ENCODE measurements around the gene SYT3.

Gene SYT3

DNA sequence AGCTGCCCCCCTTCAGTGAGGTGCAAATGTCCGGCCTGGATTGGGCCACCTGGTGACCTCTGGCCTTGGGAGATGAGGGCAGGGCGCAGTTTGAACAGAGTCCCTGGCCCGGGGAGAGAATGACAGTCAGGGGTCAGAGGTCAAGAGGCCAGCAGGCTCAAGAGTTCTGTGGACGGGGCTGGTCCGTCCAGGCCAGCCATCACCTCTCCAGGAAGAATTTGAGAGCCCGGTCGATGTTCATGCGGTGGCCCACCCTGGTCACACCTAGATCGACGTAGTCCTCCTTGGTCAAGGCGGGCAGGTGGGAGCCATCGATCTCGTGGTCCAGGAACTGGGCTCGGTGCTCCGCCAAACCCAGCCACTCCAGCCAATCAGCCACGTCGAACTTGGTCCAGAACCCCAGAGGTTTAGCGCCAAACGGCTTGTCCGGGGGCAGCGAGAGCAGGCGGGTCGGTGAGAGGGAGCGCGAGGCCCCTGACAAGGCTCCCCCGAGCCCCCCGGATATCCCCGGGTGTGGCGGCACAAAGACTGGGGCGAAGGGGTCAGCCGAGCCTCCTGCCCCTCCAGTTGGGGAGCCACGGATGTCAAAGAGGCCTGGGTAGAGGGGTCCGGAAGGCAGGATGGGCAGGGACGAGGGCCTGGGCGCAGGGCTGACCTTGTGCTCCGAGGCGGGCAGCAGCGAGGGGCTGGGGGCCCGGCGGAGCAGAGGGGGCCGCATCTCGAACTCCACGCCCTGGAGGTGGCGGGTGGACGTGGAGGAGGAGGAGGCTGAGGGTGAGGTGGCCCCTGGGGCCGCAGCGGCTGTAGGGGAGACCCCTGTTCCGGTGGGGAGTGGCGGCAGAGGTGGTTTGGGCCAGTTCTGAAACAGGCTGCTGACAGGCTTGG, 22.3 kb upstream of the SYT3 start:
- DNase-seq (ENCODE audit: low read depth) = no peak

DNA sequence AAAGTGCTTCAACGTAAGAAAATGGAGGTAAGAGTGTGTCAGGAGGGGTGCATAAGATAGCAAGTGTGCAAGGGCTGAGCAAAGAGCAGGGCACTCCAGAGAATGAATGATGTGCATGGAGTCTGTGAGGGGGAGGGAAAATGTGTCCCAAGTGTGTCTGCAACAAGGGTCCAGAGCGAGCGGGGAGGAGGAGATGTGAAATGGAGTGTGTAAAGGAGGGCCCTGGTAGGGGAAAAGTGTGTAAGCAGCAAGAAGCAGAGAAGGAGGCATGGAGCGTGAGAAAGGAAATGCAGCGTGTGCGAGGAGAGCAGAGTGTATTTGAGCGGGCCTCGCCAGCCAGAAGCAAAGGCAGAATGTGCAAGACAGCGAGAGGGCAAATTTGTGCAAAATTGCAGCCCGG, 21.3 kb upstream of the SYT3 start:
- no peak for DNase-seq (ENCODE audit: low read depth)

DNA sequence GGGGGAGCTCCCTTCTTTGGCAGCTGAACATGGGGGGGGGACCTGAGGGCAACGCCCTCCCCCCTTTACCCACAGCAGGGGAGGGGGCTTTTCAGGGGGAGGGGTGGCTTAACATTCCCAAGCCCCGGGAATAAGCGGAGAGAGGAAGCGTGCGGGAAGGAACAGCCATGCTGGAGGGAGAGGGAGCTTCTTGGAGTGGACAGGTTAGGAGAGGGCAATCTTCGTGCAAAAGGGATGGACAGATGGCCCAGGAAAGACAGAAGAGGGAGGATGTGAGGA, 20.3 kb upstream of the SYT3 start:
- no peak for DNase-seq (ENCODE audit: low read depth)

DNA sequence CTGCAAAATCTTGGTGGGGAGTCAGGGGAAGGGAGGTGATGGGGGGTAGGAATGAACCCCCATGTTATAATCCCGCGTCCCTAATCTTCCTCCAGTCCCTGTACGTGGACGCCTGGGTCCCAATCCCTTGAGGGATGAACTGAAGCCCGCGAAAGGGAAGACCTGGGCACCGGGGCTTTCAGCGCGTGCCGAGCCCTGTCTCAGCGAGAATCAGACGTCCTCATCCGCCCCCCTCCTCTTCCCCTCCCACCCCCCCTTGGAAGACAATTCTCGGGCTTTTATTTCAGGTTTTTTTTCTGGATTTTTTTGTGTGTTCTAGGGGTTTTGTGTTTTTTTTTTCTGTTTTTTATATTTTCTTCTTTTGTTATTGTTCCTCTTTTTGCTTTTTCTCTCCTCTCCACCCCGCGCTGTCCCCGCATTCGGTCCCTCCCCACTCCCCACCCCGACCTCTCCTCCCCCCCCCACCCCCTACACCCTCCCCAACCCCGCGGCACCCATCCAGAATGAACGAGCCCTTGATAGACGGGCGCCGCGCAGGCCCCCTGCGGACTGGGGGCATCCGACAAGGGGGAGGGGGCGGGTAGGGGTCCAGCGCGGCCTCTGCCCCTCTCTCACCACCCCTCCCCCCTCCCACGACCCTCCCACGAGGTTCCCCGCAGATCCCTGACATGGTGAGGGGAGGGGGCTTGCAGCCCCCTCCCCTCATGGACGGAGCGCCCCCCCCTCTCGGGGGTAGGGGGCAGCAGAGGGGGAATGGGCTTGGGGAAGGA, 19.8 kb upstream of the SYT3 start:
- DNase-seq (ENCODE audit: low read depth) = no peak

DNA sequence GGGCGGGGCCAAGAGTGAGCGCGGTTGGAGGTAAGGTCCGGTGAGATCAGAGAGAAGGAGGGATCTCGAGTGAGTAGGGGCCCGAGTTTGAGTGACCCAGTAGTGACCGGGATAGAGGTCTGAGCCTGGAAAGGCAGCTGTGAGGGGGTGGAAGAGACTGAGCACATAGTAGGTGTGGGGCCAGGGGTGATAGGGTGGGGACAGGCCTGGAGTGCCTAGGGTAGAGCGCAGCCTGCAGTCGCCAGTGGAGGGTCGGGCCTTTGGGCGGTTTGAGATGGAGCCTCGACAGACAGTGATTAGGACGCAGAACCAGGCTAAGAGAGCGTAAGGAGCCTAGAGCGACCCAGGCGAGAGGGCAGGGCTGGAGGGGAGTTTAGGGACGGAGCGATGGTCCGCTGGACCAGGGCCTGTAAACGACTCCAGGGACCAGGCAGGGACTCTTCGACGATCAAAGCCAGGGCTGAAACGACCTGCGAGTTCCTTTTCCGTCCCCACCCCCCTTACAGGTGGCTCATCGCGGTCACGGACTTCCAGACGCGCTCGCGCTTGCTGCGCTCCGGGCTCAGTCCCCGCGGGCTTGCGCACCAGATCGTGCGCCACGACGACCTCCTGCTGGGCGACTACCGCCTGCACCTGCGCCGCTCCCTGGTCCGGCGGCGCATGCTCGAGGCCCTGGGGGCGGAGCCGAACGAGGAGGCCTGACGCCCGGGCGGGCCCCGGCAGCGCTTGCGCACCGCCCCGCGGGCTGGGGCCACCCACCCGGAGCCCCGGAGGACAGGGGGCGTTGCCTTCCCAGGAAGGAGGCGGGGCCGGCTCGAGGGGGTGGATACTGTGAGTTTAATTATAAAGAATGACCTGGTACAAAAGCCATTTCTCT, 19.0 kb upstream of the SYT3 start:
- DNase-seq (ENCODE audit: low read depth) = peak; percentile 88

DNA sequence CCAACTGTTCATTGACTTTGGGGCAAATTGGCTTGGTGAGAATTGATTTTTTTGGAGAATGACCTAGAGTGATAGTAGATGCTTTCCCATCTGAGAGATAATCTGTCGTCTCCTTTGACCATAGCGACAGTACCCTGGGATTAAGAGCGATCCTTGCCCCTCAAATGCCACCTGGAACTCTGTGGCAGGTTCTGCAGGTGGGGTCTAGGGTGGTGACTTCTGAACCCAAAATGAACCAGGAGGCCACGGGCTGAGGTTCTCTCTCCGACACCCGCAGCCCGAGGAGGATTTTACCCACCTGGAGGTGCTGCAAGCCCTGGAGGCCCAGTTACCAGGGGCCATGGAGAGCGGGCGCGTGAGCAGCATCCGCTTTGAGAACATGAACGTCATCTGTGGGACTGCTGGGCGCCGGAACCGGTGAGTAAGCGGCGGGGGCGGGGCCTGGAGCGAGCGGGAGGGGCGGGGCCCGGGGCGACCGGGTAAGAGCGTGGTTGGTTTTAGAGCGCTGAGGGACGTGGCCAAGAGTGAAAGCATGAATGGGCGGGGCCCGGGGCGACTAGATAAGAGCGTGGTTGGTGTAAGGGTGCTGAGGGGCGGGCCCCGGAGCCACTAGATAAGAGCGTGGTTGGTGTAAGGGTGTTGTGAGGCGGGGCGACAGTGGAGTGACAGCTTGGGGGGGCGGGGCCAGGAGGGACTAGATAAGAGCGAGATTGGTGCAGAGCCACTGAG, 18.2 kb upstream of the SYT3 start:
- DNase-seq (ENCODE audit: low read depth) = peak; percentile 100

DNA sequence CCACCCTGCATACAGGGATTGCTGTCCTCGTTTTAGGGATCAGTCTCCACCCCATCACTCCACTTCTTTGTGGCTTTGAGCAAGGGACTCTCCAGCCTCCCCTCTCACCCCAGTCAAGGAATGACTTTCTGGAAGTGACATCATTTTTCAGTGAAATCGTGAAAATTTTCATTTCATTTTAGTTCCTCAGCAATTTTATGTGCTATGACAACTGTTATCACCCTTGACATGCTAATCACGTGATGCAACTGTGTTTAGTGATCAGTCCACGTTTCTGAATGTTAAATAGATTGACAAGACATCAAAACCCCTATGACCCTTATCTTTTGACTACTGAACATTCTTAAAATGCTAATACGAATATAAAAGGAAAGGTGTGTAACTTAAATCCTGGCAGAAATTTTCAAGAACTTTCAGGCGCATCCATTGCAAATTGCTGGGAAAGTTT, 17.6 kb upstream of the SYT3 start:
- DNase-seq (ENCODE audit: low read depth) = no peak

DNA sequence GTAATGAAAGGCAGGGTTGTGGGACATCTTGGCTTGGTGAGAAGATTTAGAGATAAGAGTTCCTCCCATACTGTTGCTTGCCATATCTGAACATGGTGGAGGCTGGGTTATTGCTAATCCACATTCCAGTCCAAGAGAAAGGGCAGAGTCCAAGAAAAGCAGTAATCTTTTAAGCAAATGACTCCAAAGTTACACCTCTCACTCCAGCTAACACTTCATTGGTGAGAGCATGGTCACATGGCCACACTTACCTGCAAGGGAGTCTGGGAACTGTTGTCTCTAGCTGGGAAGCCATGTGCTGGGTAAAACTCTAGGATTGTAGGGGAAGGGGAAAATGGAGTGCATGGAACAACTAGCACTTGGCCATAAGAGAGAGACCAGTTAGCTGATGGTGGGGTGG, 15.2 kb upstream of the SYT3 start:
- no peak for DNase-seq (ENCODE audit: low read depth)

DNA sequence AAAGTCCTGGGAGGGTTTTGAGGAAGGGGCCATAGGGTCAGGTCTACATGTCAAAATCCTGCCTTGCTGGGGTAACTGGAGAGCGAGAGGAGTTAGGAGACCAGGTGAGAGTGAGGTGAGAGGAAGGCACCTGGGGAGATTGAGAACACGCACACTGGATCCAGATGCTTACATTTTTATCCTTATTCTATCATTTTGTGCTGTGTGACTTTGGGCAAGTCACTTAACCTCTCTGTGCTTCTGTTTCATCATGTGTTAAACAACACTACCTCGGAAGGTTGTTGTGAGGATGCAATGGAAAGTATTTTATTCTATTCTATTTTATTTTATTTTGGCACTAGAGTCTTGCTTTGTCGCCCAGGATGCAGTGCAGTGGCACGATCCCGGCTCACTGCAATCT, 13.0 kb upstream of the SYT3 start:
- DNase-seq (ENCODE audit: low read depth) = no peak

DNA sequence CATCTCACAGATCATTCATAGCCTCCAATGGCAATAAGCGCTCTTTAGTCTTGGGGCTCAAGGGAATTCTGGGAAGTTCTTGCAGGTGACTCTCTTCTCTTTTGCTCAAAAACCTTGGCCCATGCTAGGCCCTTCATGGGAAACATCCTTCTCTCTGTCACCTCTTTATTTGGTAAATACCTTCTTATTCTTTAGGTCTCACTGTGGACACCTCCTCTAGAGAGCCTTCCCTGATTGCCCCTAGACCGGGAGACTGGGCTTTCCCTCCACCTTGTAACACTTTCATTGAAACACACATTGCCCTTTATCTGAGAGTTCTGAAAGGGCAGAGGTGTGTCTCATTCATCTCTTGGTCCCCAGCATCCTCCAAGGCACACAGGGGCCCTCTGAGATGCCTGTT, 11.5 kb upstream of the SYT3 start:
- DNase-seq (ENCODE audit: low read depth) = no peak

DNA sequence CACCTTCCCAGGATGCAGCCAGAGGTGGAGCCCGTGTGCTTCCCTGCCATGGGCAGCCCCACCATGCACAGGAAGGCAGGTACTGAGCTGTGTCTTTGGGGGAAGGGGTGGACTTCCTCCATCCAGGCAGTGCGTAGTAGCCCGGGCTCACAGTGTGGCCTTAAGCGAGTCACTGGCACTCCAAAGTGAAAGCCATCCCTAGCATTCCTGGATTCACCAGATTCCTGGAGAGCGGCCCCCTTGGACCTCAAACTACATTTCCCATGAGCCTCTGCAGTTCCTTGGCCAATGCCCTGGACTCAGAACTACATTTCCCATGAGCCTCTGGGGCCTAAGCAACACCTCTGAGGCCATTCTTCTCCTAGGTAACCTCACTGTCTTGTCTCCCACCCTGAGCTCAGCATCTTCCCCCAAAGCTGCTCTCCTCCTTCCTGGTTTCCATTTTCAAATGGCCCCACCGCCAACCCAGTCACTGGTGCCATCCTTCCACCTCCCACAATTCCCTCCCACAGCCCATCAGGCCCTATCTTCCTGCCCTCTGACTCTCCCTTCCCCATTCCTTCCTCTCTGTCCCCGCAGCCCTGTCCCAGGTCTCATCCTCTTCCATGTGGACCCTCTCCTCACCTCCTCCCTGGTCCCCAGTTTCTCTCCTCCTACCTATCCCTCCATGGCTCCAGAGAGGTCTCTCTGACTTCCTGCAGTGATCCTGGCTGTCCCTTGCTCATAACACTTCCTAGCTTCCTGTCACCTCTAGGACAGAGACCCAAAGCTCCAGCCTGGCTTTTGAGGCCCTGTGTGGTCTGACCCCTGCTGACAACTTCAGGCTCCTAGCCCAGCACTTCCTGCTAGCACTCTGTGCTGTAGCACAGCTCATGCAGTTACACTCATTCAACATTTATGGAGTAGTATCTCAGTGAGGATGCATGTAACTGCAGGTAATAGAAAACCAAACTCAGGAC, 10.0 kb upstream of the SYT3 start, which contains the start of gene C19orf81:
C19orf81 (plus strand) TSS at position 13 of the 959 bp plus-strand sequence; CDS start at position 13, 0 bp downstream.
- DNase-seq (ENCODE audit: low read depth) = no peak

DNA sequence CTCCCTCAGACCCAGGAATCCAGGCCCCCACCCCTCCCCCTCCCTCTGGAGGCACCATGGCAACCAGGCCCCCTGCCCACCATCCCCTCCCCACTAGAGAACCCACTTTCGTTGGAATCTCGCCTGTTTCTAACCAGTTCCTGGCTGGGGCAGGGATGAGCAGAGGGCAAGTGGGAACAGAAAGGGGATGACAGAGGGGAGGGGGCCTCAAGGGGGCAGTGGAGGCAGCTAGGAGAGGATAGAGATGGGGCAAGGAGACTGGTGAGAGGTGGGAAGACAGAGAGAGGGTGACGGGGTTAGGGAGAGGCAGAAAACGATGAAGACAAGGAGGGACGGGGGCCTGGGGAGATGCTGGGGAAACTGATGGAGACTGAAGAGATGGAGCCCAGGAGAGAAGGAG, 9.0 kb upstream of the SYT3 start:
- no peak for DNase-seq (ENCODE audit: low read depth)

DNA sequence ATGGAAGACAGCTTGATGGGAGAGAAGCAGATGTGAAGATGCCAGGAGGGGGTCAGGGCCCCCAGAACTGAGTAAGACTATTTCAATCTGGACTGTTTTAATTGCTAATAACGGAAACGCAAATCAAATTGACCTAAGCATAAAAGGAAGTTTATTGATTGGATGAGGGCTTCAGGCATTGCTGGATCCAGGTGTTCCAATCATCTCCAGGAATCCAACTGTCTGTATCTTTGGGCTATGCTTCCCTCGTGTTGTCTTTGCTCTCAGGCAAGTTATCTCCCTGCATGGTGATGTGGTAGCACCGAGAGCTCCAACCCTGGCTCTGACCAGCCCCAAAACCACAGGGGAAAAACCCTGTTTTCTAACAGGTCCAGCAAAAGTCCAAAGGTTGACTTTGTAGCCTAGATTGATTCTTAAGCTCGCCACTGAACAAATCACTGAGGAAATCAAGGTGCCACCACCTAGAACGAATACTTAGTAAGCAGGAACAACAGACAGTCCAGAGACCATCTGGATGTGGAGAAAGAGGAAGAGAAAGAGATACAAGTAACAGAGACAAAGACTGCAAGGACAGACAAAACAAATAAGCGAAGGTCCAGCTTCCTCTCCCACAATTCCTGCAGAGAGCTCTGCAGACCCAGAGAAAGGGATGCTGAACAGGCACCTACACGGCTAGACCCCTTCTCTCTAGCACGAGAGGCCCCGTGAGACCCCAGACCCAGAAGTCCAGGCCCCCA, 8.4 kb upstream of the SYT3 start:
- DNase-seq (ENCODE audit: low read depth) = no peak

DNA sequence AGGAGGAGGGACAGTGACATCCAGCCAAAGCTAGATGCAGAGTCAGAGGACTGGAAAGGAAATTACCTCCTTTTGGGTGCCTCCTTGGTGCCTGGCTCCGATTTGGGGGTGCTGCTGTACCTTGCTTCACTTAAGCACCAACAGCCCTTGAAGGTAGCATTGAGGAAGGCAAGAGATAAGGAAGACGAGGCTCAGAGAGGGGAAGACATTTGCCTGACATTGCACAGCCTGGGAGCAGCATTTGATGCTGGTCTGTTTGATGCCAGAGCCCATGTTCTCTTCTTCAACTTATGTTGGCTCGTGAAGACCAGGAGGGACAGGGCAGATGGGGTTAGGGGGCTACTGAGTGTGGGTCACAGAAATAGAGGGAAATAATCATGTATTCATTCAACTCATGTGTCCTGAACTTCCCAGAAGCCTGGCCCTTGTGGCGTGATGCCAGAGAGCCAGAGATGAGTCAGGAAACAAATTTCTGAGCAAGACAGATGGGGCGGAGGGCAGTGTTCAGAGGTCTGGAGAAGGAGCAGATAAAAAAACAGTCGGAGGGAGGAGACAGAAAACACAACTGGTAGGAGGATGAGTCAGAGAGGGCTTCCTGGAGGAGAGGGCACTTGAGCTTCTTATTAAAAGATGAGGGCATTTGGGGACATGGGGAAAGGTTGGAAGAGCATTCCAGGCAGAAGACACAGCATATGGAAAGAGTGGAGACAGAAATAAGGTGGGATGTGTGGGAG, 6.6 kb upstream of the SYT3 start:
- no peak for DNase-seq (ENCODE audit: low read depth)

DNA sequence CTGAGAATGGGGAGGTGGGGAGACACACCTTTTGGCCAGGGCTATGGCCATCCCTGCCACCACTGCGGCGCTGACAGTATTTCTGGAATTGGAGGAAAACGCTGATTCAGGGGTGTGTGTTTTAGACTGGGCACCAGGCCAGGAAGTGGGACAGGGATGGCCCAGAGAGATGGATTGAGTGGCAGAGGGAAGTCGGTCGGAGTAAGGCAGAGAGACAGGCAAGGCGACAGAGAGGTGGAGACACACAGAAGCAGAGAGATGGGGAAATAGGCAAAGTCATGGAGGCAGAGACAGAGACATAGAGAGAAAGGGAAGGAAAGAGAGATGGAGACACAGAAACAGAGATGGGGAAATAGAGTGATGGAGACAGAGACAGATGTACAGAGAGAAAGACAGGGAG, 5.4 kb upstream of the SYT3 start:
- DNase-seq (ENCODE audit: low read depth) = no peak

DNA sequence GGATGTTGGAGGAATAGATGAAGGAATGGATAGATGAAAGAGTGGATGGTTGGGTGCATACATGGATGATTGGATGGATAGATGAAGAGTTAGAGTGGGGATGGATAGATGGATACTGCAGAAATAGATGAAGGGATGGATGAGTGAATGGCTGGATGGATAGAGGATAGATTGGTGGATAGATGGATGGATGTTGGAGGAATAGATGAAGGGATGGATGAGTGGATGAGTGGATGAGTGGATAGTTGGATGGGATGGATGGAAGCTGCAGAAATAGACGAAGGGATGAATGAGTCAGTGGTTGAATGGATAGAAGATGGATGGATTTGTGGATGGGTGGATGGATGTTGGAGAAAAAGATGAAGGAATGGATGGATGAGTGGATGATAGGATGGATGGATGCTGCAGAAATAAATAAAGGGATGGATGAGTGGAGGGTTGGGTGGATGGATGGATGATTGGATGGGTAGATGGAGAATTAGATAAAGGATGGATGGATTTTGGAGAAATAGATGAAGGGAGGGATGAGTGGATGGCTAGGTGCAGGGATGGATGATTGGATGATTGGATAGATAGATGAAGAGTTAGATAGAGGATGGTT, 4.7 kb upstream of the SYT3 start:
- no peak for DNase-seq (ENCODE audit: low read depth)

DNA sequence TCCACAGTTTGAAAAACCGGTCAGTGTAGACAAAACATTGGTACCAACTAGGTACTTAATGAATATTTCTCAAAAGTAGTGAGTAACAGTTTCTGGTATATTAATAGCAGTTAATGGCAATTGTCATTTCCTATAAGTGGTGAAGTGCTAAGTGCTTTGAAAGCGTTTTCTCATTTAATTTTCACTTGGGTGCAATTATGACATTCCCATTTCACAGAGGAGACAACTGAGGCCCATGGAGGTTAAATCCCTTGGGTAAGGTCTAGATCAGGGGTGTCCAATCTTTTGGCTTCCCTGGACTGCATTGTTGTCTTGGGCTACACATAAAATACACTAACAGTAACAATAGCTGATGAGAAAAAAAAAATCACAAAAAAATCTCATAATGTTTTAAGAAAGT, 687 bp upstream of the SYT3 start:
- no peak for DNase-seq (ENCODE audit: low read depth)

DNA sequence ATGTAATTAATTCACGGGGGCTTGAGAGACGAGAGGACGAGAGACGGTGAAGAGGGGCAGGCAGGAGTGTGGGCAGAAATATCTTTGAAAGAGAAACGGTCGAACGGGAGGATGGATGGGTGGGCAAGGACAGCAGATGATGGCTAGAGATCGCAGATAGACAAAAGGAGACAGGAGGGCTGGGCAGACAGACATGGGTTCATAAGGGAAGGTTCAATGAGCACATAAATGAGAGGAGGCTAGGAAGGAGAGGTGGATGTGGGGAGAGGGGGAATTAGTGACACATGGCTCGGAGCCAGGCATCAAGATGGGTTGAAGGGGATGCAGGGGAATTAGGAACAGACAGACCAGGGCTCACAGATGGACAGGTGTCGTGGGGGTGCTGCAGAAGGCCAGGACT, 1.1 kb downstream of the SYT3 start:
- DNase-seq (ENCODE audit: low read depth) = no peak
